COLO829 (cell line): Measurements from ENCODE around the gene BRIX1.
"Not testable (repeated sequence)": the region's sequence is repeated elsewhere in the genome, so short reads cannot be mapped to it uniquely, and the experiment has no call there.

ENCODE experiments used
- DNase-seq: peaks from one replicate; pipeline ENCODE4 v3.0.0; 2012; ENCODE audit warnings: low spot score

Gene BRIX1

DNA sequence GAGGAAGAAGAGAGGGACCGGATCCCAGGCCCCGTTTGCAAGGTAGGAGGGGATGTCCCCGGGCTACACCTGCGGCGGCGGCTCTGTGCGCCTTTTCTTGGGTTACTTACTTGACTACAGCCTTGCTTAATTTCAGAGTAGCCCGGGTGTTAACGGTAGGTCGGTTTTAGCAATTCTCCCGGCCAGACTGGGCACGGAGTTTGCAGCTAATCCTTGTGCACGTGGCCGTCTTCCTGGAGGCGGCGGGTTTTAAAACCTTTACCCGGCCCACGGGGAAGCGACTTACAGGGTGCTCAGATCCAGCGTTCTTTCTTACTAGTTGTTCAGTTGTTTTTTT, 313 bp downstream of the BRIX1 start:
- no peak for DNase-seq

DNA sequence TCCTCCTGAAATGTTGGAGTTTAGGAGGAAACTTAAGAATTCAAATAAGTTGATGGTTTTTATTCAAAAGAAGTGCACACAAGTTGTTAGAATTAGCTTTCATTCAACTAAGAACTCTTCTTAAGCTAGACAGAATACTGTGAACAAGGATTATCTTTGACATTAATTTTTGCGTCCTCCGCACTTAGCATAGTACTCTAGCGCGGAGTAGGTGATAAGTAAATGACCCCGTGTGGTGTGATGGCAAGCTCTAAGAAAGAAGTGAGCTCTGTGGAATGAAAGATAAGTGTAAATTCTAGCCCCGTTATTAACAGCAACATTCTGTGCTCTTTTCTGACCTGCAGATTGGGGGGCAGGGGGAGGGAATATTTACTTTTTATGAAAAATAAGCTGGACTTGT, 1.0 kb downstream of the BRIX1 start:
- DNase-seq = no peak

- DNase-seq = no peak
Measured at GRCh38 chr5:34918025-34918424, 2.5 kb downstream of the BRIX1 start.

DNA sequence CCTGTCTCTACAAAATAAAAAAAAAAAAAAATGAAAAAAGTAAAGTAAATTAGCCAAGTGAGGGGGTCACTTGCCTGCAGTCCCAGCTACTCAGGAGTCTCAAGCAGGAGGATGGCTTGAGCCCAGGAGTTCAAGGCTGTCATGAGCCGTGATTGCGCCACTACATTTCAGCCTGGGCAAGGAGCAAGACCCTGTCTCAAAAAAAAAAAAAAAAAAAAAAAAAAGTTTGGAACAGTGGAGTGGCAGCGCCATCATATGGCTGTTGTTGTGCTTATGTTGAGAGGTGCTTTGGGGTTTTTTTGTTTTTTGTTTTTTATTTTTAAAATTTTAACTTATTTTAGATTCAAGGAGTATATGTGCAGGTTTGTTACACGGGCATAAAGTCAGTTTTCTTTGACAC, 3.6 kb downstream of the BRIX1 start:
- no peak for DNase-seq

GRCh38 chr5:34923256-34923655, 7.7 kb downstream of the BRIX1 start:
- DNase-seq = not testable (repeated sequence)

- DNase-seq = peak; percentile 41
Measured at GRCh38 chr5:34923694-34924461, 8.4 kb downstream of the BRIX1 start.

- no peak for DNase-seq
Measured at GRCh38 chr5:34924462-34924765, 8.9 kb downstream of the BRIX1 start.

DNA sequence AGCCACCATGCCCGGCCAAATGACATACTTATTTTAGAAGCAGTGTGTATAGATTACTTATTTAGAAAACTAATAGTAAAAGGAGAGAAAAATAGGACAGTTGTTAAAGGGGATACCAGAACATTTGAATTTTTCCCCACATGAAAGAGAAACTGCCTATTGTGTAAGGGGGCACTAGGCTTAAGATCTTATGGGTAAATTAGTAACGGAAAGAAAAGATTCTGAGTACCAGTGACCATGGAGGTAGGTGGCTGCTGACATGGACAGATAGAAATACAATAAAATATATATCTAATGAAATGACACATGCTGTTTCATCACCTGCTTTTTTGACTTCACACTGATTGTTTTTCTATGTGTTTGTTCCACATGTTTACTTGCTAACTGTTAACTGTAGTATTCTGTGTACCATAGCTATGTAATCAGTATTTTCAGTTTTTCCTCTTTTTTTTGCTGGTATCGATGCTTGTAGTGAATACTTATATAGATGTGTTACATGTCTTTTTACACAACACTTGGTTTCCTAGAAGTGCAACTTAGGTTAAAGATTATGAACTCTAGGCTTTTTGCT, 10.9 kb downstream of the BRIX1 start:
- DNase-seq = no peak

GRCh38 chr5:34927785-34928184, 12.3 kb downstream of the BRIX1 start:
- DNase-seq = no peak

- no peak for DNase-seq
Measured at GRCh38 chr5:34928267-34928666, 12.8 kb downstream of the BRIX1 start.

- peak; percentile 97 for DNase-seq
Measured at GRCh38 chr5:34929134-34929719, 13.7 kb downstream of the BRIX1 start, which contains the start of gene DNAJC21. TSS of gene DNAJC21 (plus strand) at chr5:34929559. CDS start at chr5:34929820, 261 bp downstream.

DNA sequence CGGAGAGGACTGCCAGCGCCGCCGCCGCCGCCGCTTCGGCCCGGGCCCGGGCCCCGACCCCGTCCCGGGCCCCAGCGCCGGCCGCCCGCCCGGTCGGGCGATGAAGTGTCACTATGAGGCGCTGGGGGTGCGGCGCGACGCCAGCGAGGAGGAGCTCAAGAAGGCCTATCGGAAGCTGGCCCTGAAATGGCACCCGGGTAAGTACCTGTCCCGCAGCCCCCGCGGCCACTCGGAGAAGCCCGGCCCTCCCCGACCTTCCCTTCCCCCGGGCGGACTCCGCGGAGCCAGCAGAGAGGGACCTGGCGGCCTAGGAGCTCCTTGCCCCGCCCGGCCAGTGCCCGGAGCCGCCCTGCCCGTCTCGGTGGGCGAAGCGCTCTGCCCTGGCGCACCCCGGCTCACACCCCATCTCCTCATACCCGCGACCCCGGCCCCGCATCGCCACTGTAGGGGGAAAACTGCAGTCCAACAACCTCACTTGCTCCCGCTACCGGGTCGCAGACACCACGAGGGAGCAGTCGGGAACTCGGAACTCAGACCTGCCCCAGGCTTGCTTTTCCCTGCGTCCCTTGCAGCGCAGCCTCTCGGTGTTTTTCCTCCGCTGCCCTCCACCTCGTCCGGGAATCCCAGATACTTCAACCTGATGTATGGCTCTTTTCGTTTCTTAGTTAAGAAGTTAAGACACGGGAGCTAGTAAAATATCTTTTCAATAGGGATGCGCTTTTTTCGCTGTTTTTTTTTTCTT, 14.4 kb downstream of the BRIX1 start:
- peak; percentile 22 for DNase-seq

GRCh38 chr5:34930462-34930844, 14.9 kb downstream of the BRIX1 start:
- no peak for DNase-seq

- DNase-seq = no peak
Measured at GRCh38 chr5:34930870-34931269, 15.4 kb downstream of the BRIX1 start.

DNA sequence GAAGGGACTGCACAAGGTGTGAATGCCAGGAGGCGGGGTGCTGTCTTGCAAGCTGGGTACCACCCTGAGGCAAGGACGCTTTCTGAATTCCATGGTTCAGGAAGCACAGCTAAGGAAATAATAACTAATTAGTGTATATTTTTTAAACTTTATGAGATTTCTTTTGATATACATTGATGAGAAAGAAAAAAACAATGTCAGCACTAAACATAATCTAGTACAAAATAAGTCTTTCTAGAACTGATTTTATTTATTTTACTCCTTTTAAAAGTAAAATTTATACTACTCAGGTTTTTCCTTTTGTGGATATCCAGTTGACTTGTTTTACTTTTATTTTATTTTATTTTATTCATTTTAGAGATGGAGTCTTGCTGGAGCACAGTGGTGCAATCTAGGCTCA, 17.4 kb downstream of the BRIX1 start:
- DNase-seq = no peak

DNA sequence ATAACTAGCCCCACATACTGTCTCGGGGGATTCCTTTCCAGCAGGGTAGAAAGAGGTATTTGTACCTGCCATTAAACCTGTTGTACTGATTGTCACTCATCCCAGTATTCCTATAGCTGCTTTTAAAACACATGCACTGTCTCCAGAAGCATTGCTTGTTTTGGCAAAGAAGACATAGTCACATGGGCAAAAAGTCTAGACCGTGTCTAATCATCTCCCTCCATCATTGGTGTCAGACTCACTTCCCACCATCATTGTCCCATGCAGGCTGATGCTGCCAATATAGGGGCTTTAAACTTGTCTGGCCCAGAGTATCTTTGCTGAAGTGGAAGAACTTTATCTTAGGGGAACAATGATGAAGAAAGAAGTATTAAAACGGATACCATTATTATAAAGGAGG, 26.4 kb downstream of the BRIX1 start:
- DNase-seq = no peak

- DNase-seq = no peak
Measured at GRCh38 chr5:34944044-34944443, 28.5 kb downstream of the BRIX1 start.

- no peak for DNase-seq
Measured at GRCh38 chr5:34944460-34945047, 29.0 kb downstream of the BRIX1 start.

- no peak for DNase-seq
Measured at GRCh38 chr5:34957321-34957720, 41.8 kb downstream of the BRIX1 start.

DNA sequence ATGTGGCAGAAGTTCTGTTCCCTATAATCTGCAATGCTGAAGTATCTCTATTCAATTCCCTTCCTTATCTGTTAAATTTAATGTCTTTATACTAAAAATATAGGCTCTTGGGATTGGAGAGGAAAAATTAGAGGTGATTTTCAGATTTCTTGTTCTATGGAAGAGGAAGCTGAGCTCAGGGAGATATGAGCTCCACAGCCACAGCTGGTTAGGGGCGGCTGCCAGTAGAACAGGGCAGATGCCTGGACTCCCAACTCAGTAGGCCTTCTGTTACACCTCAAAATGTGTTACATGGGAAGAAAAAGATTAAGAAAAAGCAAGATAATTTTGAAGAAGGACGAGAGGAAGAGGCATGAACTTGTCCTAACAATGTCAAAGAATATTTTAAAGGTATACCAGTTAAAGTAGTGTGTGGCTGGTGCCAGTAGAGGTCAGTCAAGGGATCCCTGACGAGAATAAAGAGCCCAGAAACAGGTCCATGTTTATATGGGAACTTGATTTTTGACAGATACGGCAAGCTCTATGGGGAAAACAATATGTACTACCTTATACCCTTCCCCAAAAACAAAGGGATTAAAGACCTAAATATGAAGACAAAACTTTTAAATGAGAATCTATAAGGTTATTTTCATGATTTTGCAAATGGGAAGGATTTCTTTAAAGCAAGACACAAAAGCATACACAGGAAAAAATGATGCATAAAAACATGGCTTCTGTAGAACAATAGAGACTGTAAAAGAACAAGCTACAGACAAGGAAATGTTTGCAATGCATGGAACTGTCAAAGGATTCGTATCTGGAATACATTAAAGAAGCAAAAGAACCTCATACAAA, 42.6 kb downstream of the BRIX1 start:
- DNase-seq = peak; percentile 21

GRCh38 chr5:34959323-34959722, 43.8 kb downstream of the BRIX1 start:
- DNase-seq = no peak

GRCh38 chr5:34967540-34967939, 52.0 kb downstream of the BRIX1 start:
- DNase-seq = no peak
